SK-N-SH treated with all-trans-retinoic acid at 6 μM for 48 hours (cell line): ENCODE measurements around the gene B4GALNT4.
A peak's percentile ranks its signal among the peaks of the same experiment; 100 is the strongest.
"Not testable (repeated sequence)": the region's sequence is repeated elsewhere in the genome, so short reads cannot be mapped to it uniquely, and the experiment has no call there.

ENCODE experiments used
- ATAC-seq: fragments of 200-7000 bp; cut with Tn5 transposase; 3 replicates; pipeline ENCODE4 v1.9.1; 2020; ENCODE audit warnings: mild to moderate bottlenecking, moderate library complexity
- BACH2 ChIP-seq: fragments of 250-450 bp; sonication (Bioruptor Pico); IDR thresholded peaks from 2 replicates; pipeline ENCODE4 v1.9.0; 2021; ENCODE audit warnings: mild to moderate bottlenecking, borderline replicate concordance
- CREB5 ChIP-seq: fragments of 250-450 bp; sonication (Bioruptor Pico); IDR thresholded peaks from 2 replicates; pipeline ENCODE4 v1.5.1; 2020; ENCODE audit warnings: low read depth, mild to moderate bottlenecking, moderate library complexity
- CSRNP3 ChIP-seq: fragments of 250-450 bp; sonication (Bioruptor Pico); IDR thresholded peaks from 2 replicates; pipeline ENCODE4 v1.5.1; 2021; ENCODE audit warnings: mild to moderate bottlenecking, moderate library complexity
- ESRRG ChIP-seq: fragments of 250-450 bp; sonication (Bioruptor Pico); IDR thresholded peaks from 2 replicates; pipeline ENCODE4 v1.6.1; 2021; ENCODE audit warnings: mild to moderate bottlenecking
- GLIS3 ChIP-seq: fragments of 250-450 bp; sonication (Bioruptor Pico); IDR thresholded peaks from 2 replicates; pipeline ENCODE4 v1.5.0; 2020; ENCODE audit warnings: mild to moderate bottlenecking, moderate library complexity
- ISL1 ChIP-seq: fragments of 250-450 bp; sonication (Bioruptor Pico); IDR thresholded peaks from 2 replicates; pipeline ENCODE4 v2.1.2; 2022; ENCODE audit warnings: mild to moderate bottlenecking, moderate library complexity
- OSR1 ChIP-seq: fragments of 250-450 bp; sonication (Bioruptor Pico); IDR thresholded peaks from 2 replicates; pipeline ENCODE4 v1.8.0; 2022; ENCODE audit warnings: moderate library complexity, mild to moderate bottlenecking, inconsistent platforms
- PATZ1 ChIP-seq: fragments of 250-450 bp; sonication (Bioruptor Pico); IDR thresholded peaks from 2 replicates; pipeline ENCODE4 v1.8.0; 2020; ENCODE audit warnings: mild to moderate bottlenecking, moderate library complexity, borderline replicate concordance
- POU6F1 ChIP-seq: fragments of 250-450 bp; sonication (Bioruptor Pico); IDR thresholded peaks from 2 replicates; pipeline ENCODE4 v1.8.0; 2021; ENCODE audit warnings: low read depth, mild to moderate bottlenecking, moderate library complexity, borderline replicate concordance
- PPARA ChIP-seq: fragments of 250-450 bp; sonication (Bioruptor Pico); IDR thresholded peaks from 2 replicates; pipeline ENCODE4 v1.5.0; 2020; ENCODE audit warnings: mild to moderate bottlenecking, borderline replicate concordance
- RARB ChIP-seq: fragments of 250-450 bp; sonication (Bioruptor Pico); IDR thresholded peaks from 2 replicates; pipeline ENCODE4 v1.8.0; 2021; ENCODE audit warnings: mild to moderate bottlenecking, moderate library complexity
- SNAI2 ChIP-seq: fragments of 250-450 bp; sonication (Bioruptor Pico); IDR thresholded peaks from 2 replicates; pipeline ENCODE4 v1.5.0; 2020; ENCODE audit warnings: mild to moderate bottlenecking, moderate library complexity
- TCF4 ChIP-seq: fragments of 250-450 bp; sonication (Bioruptor Pico); IDR thresholded peaks from 2 replicates; pipeline ENCODE4 v1.8.0; 2021; ENCODE audit warnings: mild to moderate bottlenecking, moderate library complexity, borderline replicate concordance
- TSHZ2 ChIP-seq: fragments of 250-450 bp; sonication (Bioruptor Pico); IDR thresholded peaks from 2 replicates; pipeline ENCODE4 v1.5.0; 2020; ENCODE audit warnings: mild to moderate bottlenecking, moderate library complexity
- ZFP3 ChIP-seq: fragments of 250-450 bp; sonication (Bioruptor Pico); IDR thresholded peaks from 2 replicates; pipeline ENCODE4 v1.5.0; 2020; ENCODE audit warnings: mild to moderate bottlenecking, moderate library complexity
- ZFP30 ChIP-seq: fragments of 450-650 bp; formaldehyde crosslinking; IDR thresholded peaks from 2 replicates; pipeline ENCODE4 v1.5.0; 2022; ENCODE audit warnings: mild to moderate bottlenecking, moderate library complexity
- ZNF70 ChIP-seq: fragments of 450-650 bp; formaldehyde crosslinking; IDR thresholded peaks from 2 replicates; pipeline ENCODE4 v1.5.0; 2020; ENCODE audit warnings: mild to moderate bottlenecking, moderate library complexity
- ZNF8 ChIP-seq: fragments of 450-650 bp; formaldehyde crosslinking; IDR thresholded peaks from 2 replicates; pipeline ENCODE4 v1.5.0; 2020; ENCODE audit warnings: mild to moderate bottlenecking, moderate library complexity

Gene B4GALNT4

GRCh38 chr11:369336-370018 lies at the start of gene B4GALNT4:
Gene B4GALNT4 (plus strand): TSS chr11:369499. CDS start chr11:369804, 305 bp downstream.
- ATAC-seq: peak; percentile 42
- TF ChIP-seq SNAI2 (CRISPR knock-in tag) (no peak), CREB5 (CRISPR knock-in tag) (no peak), PPARA (no peak), TSHZ2 (CRISPR knock-in tag) (no peak), CSRNP3 (CRISPR knock-in tag) (no peak), ISL1 (CRISPR knock-in tag) (no peak), BACH2 (CRISPR knock-in tag) (no peak), RARB (CRISPR knock-in tag) (no peak), ZNF70 (CRISPR knock-in tag) (no peak), ZFP3 (CRISPR knock-in tag) (no peak), GLIS3 (CRISPR knock-in tag) (no peak), ZFP30 (no peak), OSR1 (CRISPR knock-in tag) (no peak), TCF4 (CRISPR knock-in tag) (no peak), ESRRG (CRISPR knock-in tag) (no peak), ZNF8 (CRISPR knock-in tag) (no peak), PATZ1 (no peak), POU6F1 (no peak)

- not testable (repeated sequence) for ATAC-seq
These were observed 49.4 kb upstream of the B4GALNT4 start for GRCh38 chr11:319888-320273.

- ATAC-seq: no peak
These were observed 45.1 kb upstream of the B4GALNT4 start for GRCh38 chr11:324156-324555.

GRCh38 chr11:324593-325517 lies 44.4 kb upstream of the B4GALNT4 start:
- not testable (repeated sequence) for ATAC-seq

More at GRCh38 chr11:324156-324555, 45.1 kb upstream of the B4GALNT4 start:
- TF ChIP-seq CREB5 (CRISPR knock-in tag): no peak
